H1 (cell line): Measurements from ENCODE around the gene ARFGEF3.

Experiments
- BACH1 ChIP-seq: IDR thresholded peaks from 2 replicates; pipeline ENCODE4 v1.6.1; 2012; ENCODE audit warnings: low read length, improper control_type of control experiment
- CTCF ChIP-seq, 3 experiments: IDR thresholded peaks; 1 replicate in 2 of 3; 2 replicates in 1 of 3; pipeline versions ENCODE4 v1.5.1 to v1.6.1; 2011; ENCODE audit warnings: low read length in 3 of 3, mild to moderate bottlenecking in 3 of 3, inconsistent platforms in 2 of 3, low read depth in 1 of 3, moderate library complexity in 1 of 3; ENCODE audit not compliant: insufficient read depth in 1 of 3; ENCODE audit errors: control extremely low read depth in 1 of 3
- POLR2A ChIP-seq, 2 experiments: IDR thresholded peaks; 1 replicate in 1 of 2; 2 replicates in 1 of 2; pipeline ENCODE4 v1.6.1; 2011; ENCODE audit warnings: low read depth in 2 of 2, low read length in 2 of 2, mild to moderate bottlenecking in 2 of 2; ENCODE audit errors: control extremely low read depth in 1 of 2

DNA sequence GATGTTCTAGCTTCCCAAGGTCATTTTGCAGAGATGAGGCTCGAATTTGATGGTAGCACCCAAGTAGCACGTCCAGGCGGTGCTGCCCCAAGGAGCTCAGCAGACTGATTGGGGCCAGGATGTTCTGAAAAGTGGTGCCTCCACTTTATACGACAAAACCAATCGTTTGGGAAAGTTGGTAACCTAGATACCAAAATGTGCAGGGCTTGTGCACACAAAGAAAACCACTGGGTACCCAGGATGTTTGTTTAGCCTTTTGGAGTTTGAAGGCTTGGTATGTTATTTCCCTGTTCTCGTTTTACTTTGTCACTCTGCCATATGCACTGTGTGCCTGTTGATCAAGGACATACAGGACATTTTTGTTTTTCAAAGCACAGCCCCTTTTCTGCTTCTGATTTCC, 97.3 kb downstream of the ARFGEF3 start:
- TF ChIP-seq CTCF (IDR thresholded peaks at IDR 0.05; ENCODE audit: control extremely low read depth in 1 of 3, insufficient read depth in 1 of 3, low read depth in 1 of 3, low read length in 3 of 3) (no peak), BACH1 (no peak), POLR2A (IDR thresholded peaks at IDR 0.05; ENCODE audit: control extremely low read depth in 1 of 2, low read depth in 2 of 2, low read length in 2 of 2) (no peak)
